Adipose tissue (tissue), 3 donors: ENCODE measurements around the gene ENO2. TPM values are rescaled to one million over a fixed set of nuclear protein-coding genes. Genes with fewer than 3 reads are reported as not detected.

Source experiments
- H3K27ac ChIP-seq: one replicate; pipeline ENCODE4 v1.5.1; 2013; ENCODE audit warnings: low read depth, low read length
- WGBS, 3 donors: extraction: QIAGEN DNeasy Blood & Tissue Kit; methylation state at CpG; one replicate each; pipeline ENCODE4 v1.1.7; 2013; 5-methylcytosine and 5-hydroxymethylcytosine counted together
- polyA plus RNA-seq, 3 donors: library from polyadenylated mRNA; stranded (reverse); fragments of 200-250 nt; gene quantifications; one replicate each; pipeline ENCODE4 v1.2.3, GENCODE V29; 2013
- donor health status: healthy with polysubstance abuse.
- donor health status: Bipolar disorder and iron deficiency.
- donor health status: healthy.

Gene ENO2
- polyA plus RNA-seq, 3 donors: 2.6 to 11.9 (median 4.1) TPM

DNA sequence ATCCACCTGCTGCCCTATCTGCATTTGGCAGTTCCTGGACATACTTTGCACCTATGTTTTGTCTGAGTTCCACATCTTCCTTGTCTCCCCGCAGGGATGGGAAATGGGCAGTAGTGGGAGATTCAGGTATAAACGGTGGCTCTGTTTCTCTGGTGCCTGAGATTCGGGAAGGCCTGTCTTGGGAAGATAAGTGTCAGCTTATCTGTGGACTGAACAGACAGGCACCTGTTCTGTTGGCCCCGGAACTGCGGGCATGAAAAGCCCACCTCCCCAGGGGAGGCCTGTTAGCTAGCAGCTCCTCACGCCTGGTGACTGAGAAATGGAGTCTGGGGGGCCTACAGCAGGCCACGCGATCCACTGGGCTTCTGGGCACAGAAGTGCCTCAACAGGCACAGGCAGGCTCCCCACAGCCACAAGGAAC is 50.2 kb downstream of the ENO2 start:
- 39 to 78% (median 72%) methylated on average over 7 to 8 of the region's 8 CpGs for WGBS, 3 donors
- H3K27ac ChIP-seq: no peak overlapping the region

DNA sequence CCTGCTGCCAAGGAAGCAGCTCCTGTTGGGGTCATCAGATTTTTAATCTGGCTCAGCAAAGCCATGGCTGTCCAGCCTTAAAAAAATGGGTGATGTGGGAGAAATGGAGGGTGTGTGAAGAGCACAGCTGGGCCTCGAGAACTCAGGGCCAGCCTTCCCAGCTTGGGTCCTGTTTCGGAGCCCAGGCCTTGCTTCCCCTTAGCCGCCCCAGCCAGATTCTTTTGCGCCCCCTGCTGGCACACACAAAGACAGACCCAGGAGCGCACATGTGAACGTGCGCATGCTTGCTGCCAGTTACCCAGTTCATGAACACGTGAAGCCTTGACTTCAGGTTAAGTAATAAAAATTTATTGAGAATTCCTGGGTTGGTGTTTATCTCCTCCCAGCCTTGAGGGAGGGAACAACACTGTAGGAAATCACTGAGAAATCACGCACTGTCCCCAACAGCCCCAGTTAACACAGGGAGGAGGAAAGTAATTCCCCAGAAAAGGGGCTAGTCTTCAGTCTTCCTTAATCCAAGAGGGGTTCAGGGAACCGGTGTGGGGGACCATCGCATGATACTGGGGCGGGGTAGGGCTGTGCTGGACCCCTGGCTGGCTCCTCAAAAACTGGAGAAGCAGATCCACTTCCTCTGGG is 50.8 kb downstream of the ENO2 start:
- no peak overlapping the region for H3K27ac ChIP-seq
- 10 to 22% (median 18%) methylated on average over 12 of the region's 12 CpGs for WGBS, 3 donors

DNA sequence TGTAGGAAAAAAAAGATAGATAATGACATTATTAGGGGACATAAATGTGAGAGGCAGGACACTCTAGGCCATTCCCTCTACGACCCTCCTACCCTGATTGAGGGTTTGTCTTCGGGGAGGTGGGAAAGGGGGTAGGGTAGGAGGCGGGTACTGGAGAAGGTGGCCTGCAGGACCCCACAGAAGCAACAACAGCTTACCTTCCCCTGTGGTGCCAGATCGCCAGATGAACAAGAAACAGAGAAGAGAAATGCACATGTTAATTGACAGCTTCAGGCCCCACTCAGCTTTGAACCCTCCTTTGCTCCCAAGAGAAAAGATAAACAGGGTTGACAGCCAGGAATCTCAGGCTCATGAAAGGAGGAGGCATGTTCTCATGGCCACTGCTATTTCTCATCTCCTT is 51.3 kb downstream of the ENO2 start:
- no peak overlapping the region for H3K27ac ChIP-seq
- WGBS, 3 donors: 57 to 81% (median 80%) methylated on average over 4 of the region's 4 CpGs

DNA sequence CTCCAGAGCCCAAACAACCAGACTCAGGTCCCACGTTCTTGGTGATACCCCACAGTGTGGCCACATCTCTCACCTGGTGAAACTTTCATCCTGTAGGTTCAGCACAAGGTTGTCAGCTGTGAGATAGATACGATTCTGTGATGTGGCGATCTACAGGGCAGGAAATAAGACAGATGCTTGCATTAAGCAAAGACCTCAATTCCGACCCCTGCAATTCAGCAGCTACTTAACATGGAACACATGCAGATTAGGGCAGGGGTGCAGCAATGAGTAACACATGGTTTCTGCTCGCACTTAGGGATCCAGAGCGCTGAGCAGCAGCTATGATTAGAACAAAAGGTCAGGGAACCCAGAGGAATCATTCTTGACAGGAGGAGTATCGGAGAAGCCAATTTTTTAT is 52.0 kb downstream of the ENO2 start:
- WGBS, 3 donors: 43 to 86% (median 83%) methylated on average over 7 of the region's 7 CpGs
- H3K27ac ChIP-seq: no peak overlapping the region

DNA sequence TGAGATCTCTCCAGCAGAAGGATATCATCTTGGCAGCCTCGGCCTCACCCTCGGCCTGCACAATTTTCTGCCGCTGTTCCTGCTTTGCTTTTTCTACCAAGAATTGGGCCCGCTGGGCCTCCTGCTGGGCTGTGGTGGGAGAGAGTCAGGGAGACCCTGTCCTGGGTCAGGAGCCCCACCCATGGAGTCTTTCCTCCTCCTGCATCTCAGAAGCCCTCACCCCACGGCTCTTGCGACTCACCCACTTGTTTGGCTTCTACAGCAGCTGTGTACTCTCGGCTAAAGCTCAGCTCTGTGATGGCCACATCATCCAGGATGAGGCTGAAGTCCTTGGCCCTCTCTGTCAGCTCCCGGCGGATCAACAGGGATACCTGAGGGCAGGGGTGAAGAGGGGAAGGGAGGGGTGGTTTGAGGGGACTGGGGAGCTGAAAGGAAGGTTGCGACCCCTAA is 53.3 kb downstream of the ENO2 start:
- 59 to 90% (median 87%) methylated on average over 10 of the region's 10 CpGs for WGBS, 3 donors
- H3K27ac ChIP-seq: no peak overlapping the region

DNA sequence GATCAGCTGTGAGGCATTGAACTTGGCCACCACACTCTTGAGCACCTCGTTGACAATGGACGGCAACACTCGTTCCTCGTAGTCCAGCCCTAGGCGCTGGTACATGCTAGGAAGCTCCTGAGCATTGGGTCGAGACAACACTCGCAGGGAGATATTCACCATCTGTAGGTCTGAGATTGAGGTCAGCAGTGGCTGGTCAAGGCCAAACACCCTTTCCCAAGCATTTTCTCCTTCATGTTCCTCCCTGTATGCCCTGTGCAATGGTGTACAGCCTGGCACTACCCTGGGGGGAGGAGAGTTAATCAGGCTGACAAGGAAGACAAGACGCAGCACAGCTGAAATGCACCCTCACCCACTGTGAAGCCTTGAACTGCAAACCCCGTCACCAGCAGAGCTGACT is 54.0 kb downstream of the ENO2 start:
- no peak overlapping the region for H3K27ac ChIP-seq
- 63 to 87% (median 81%) methylated on average over 9 of the region's 9 CpGs for WGBS, 3 donors

DNA sequence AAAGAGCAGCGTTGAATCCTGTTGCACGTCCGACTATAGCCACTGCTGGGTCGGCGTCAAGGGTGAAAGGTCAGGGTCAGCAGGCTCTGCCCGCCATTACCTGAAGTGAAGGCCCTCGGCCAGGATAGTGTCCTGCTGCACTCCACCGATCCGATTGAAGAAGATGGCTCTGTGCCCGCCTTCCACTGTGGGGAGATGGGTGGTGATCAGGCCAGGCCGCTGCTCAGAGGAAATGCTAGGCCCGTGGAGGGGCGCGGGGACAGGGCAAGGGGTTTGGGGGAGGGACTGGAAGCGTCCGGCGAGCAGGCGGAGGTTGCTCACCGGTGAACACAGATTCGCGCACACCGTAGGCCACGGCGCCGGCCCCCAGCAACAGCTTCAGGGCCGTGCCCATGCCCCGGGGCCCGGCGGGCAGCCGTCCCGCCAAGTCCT is 55.7 kb downstream of the ENO2 start:
- no peak overlapping the region for H3K27ac ChIP-seq
- WGBS, 3 donors: 0 to 1% (median 0%) methylated on average over 28 to 31 of the region's 31 CpGs

Other genes starting within 250 kb of the ENO2 start
- gene ZNF384, start 225.2 kb upstream of the ENO2 start, polyA plus RNA-seq: 10 to 100 TPM; 25.2 to 35.8 (median 25.7) TPM
- gene PIANP, start 213.8 kb upstream of the ENO2 start, polyA plus RNA-seq: under 1 TPM in 2 of 3 donors, not detected in 1; 0.09 to 0.49 TPM
- gene COPS7A, start 190.5 kb upstream of the ENO2 start, polyA plus RNA-seq: 10 to 100 TPM; 33.5 to 71.9 (median 66.1) TPM
- 100 to 1,000 TPM in 2 of 3 donors, 10 to 100 TPM in 1; 78.2 to 196 (median 188) TPM for gene MLF2, start 161.4 kb upstream of the ENO2 start, polyA plus RNA-seq
- 100 to 1,000 TPM in 2 of 3 donors, 10 to 100 TPM in 1; 71.7 to 632 (median 263) TPM for gene PTMS, start 148.2 kb upstream of the ENO2 start, polyA plus RNA-seq
- gene LAG3, start 142.1 kb upstream of the ENO2 start, polyA plus RNA-seq: 1 to 10 TPM in 2 of 3 donors, under 1 TPM in 1; 0.08 to 3.0 (median 1.0) TPM
- 10 to 100 TPM in 1 of 3 donors, 1 to 10 TPM in 2; 3.7 to 11.2 (median 7.6) TPM for gene CD4, start 125.1 kb upstream of the ENO2 start, polyA plus RNA-seq
- 1 to 10 TPM; 2.0 to 5.1 (median 5.1) TPM for gene GPR162, start 92.8 kb upstream of the ENO2 start, polyA plus RNA-seq
- 1 to 10 TPM; 5.4 to 9.0 (median 7.4) TPM for gene P3H3, start 86.2 kb upstream of the ENO2 start, polyA plus RNA-seq
- gene GNB3, start 73.7 kb upstream of the ENO2 start, polyA plus RNA-seq: 1 to 10 TPM in 1 of 3 donors, under 1 TPM in 2; 0.86 to 1.7 (median 0.89) TPM
- gene CDCA3, start 63.3 kb upstream of the ENO2 start, polyA plus RNA-seq: 1 to 10 TPM in 1 of 3 donors, under 1 TPM in 2; 0.52 to 1.1 (median 0.64) TPM
- gene USP5, start 62.4 kb upstream of the ENO2 start, polyA plus RNA-seq: 10 to 100 TPM; 14.7 to 32.5 (median 28.5) TPM
- 100 to 1,000 TPM; 244 to 500 (median 371) TPM for gene TPI1, start 47.0 kb upstream of the ENO2 start, polyA plus RNA-seq
- gene SPSB2, start 41.3 kb upstream of the ENO2 start, polyA plus RNA-seq: 1 to 10 TPM; 5.4 to 6.2 (median 5.6) TPM
- gene LRRC23, start 9.8 kb upstream of the ENO2 start, polyA plus RNA-seq: 10 to 100 TPM in 1 of 3 donors, 1 to 10 TPM in 2; 3.0 to 11.7 (median 4.8) TPM
- gene ATN1, start 13.4 kb downstream of the ENO2 start, polyA plus RNA-seq: 100 to 1,000 TPM in 2 of 3 donors, 10 to 100 TPM in 1; 38.1 to 127 (median 119) TPM
- gene RNU7-1, start 29.2 kb downstream of the ENO2 start, polyA plus RNA-seq: not detected
- 100 to 1,000 TPM; 326 to 584 (median 368) TPM for gene C12orf57, start 29.4 kb downstream of the ENO2 start, polyA plus RNA-seq
- 10 to 100 TPM; 18.8 to 44.0 (median 24.2) TPM for gene PTPN6, start 36.8 kb downstream of the ENO2 start, polyA plus RNA-seq
- gene PHB2, start 56.1 kb downstream of the ENO2 start, polyA plus RNA-seq: 100 to 1,000 TPM; 147 to 221 (median 166) TPM
- 10 to 100 TPM; 11.2 to 26.6 (median 22.9) TPM for gene EMG1, start 56.3 kb downstream of the ENO2 start, polyA plus RNA-seq
- 10 to 100 TPM; 27.1 to 77.9 (median 43.0) TPM for gene LPCAT3, start 103.9 kb downstream of the ENO2 start, polyA plus RNA-seq
- gene C1S, start 146.1 kb downstream of the ENO2 start, polyA plus RNA-seq: 100 to 1,000 TPM in 2 of 3 donors, 10 to 100 TPM in 1; 64.1 to 490 (median 315) TPM
- 100 to 1,000 TPM in 2 of 3 donors, 10 to 100 TPM in 1; 86.3 to 575 (median 386) TPM for gene C1R, start 177.9 kb downstream of the ENO2 start, polyA plus RNA-seq
- gene C1RL, start 194.6 kb downstream of the ENO2 start, polyA plus RNA-seq: 10 to 100 TPM; 40.8 to 48.5 (median 42.0) TPM
- 1 to 10 TPM; 1.9 to 5.0 (median 2.5) TPM for gene RBP5, start 214.3 kb downstream of the ENO2 start, polyA plus RNA-seq
- 10 to 100 TPM; 27.6 to 73.6 (median 68.0) TPM for gene CLSTN3, start 215.8 kb downstream of the ENO2 start, polyA plus RNA-seq